K562 (cell line): Measurements from ENCODE around the gene RNF13. TPM values are rescaled to one million over a fixed set of nuclear protein-coding genes. Genes with fewer than 3 reads are reported as not detected.

ENCODE experiments used
- ATAC-seq: fragments of 200-7000 bp; cut with Tn5 transposase; 3 replicates; pipeline ENCODE4 v1.9.1; 2020; ENCODE audit warnings: moderate library complexity
- BruUV-seq: library from RNA; stranded (reverse); fragments of 400-500 nt; replicated peaks from 2 replicates; lab custom pipeline; 2021; lab: Mats Ljungman, UMichigan
- CTCF ChIA-PET: fragments of 300-600 bp; formaldehyde crosslinking; extraction: SDS; loops from one replicate; lab custom pipeline; 2021; ENCODE audit warnings: low intra/inter-chr PET ratio; lab: Yijun Ruan, JAX
- POLR2A ChIA-PET: fragments of 300-600, 350-650 bp; sonication (Branson Sonifier 250); formaldehyde crosslinking; extraction: SDS; loops from one replicate; lab custom pipeline; 2021; ENCODE audit warnings: antibody characterized with exemption, inconsistent platforms; lab: Yijun Ruan, JAX
- DNase-seq, 4 experiments: peaks; one replicate each; pipeline versions ENCODE4 v3.0.0 to v3.0.0-alpha.2; 2011 to 2018; ENCODE audit warnings: low spot score in 3 of 4, mixed read lengths in 3 of 4; ENCODE audit errors: extremely low read depth in 1 of 4
- FAIRE-seq: peaks from 2 replicates; lab custom pipeline; 2011; peaks lifted over from hg19 to GRCh38; lab: Jason Lieb, UNC
- H2AFZ ChIP-seq: 2 replicates; pipeline ENCODE4 v1.6.0; 2011; ENCODE audit warnings: low read depth, low read length, control low read depth, inconsistent platforms
- H3K27ac ChIP-seq: fragments of 200-600 bp; 3 replicates; pipeline ENCODE4 v1.8.0; 2011; ENCODE audit warnings: low read depth, mild to moderate bottlenecking, control low read depth, inconsistent platforms, low read length, moderate library complexity, mixed read lengths; ENCODE audit errors: extremely low read depth
- H3K27me3 ChIP-seq, 2 experiments: fragments of 300-600 bp in 1 of 2; 2 replicates in 1 of 2; 3 replicates in 1 of 2; pipeline versions ENCODE4 v1.6.0 to v1.8.0; 2011; ENCODE audit warnings: inconsistent platforms in 2 of 2, low read length in 2 of 2, mild to moderate bottlenecking in 1 of 2, mixed read lengths in 1 of 2, moderate library complexity in 1 of 2; ENCODE audit not compliant: control insufficient read depth in 2 of 2, insufficient read depth in 2 of 2
- H3K36me3 ChIP-seq: fragments of 300-600 bp; 3 replicates; pipeline ENCODE4 v1.8.0; 2011; ENCODE audit warnings: mild to moderate bottlenecking, low read length, inconsistent platforms; ENCODE audit not compliant: control insufficient read depth, insufficient read depth
- H3K4me1 ChIP-seq, 2 experiments: fragments of 200-600 bp in 1 of 2; replicated peaks in 1 of 2; 2 replicates in 1 of 2; 3 replicates in 1 of 2; pipeline versions ENCODE4 v1.5.1 to v1.8.0; 2011; ENCODE audit warnings: inconsistent platforms in 2 of 2, low read length in 2 of 2, mild to moderate bottlenecking in 1 of 2, mixed read lengths in 1 of 2, moderate library complexity in 1 of 2; ENCODE audit not compliant: control insufficient read depth in 2 of 2, insufficient read depth in 2 of 2
- H3K4me2 ChIP-seq: 2 replicates; pipeline ENCODE4 v1.6.1; 2011; ENCODE audit warnings: low read length, control low read depth, inconsistent platforms, mixed read lengths; ENCODE audit not compliant: insufficient read depth
- H3K4me3 ChIP-seq: fragments of 200-600 bp; sonication (generic), shearing (Covaris generic); 2 replicates; pipeline ENCODE4 v1.5.1; 2016; ENCODE audit warnings: control low read depth, inconsistent platforms
- H3K79me2 ChIP-seq: fragments of 200-600 bp; 3 replicates; pipeline ENCODE4 v1.8.0; 2011; ENCODE audit warnings: low read length, inconsistent platforms; ENCODE audit not compliant: control insufficient read depth, insufficient read depth
- H3K9ac ChIP-seq, 2 experiments: 2 replicates each; pipeline versions ENCODE4 v1.6.0 to v1.6.1; 2011; ENCODE audit warnings: low read depth in 2 of 2, low read length in 2 of 2, control low read depth in 1 of 2, inconsistent platforms in 1 of 2, mild to moderate bottlenecking in 1 of 2, mixed read lengths in 1 of 2; ENCODE audit not compliant: insufficient read depth in 1 of 2
- H3K9me1 ChIP-seq: one replicate; pipeline ENCODE4 v1.6.0; 2011; ENCODE audit warnings: inconsistent platforms, mild to moderate bottlenecking, low read length, moderate library complexity; ENCODE audit not compliant: control insufficient read depth, insufficient read depth
- H3K9me3 ChIP-seq: replicated peaks from 2 replicates; pipeline ENCODE4 v1.5.1; 2011; ENCODE audit warnings: low read depth, low read length, inconsistent platforms; ENCODE audit not compliant: control insufficient read depth, insufficient read depth
- H4K20me1 ChIP-seq: replicated peaks from 2 replicates; pipeline ENCODE4 v1.6.1; 2011; ENCODE audit warnings: low read length, inconsistent platforms, mixed read lengths; ENCODE audit not compliant: control insufficient read depth, insufficient read depth
- ETS1 ChIP-seq: conservative IDR thresholded peaks from 2 replicates; pipeline ENCODE4 v1.6.1; 2011; ENCODE audit warnings: low read depth, mild to moderate bottlenecking, low read length; ENCODE audit not compliant: control insufficient read depth
- GABPA ChIP-seq: fragments of 200-800 bp; sonication (Bioruptor generic); conservative IDR thresholded peaks from 2 replicates; pipeline ENCODE4 v1.6.1; 2016; ENCODE audit warnings: low read depth, missing genetic modification characterization, missing compliant biosample characterization
- HNRNPK ChIP-seq: fragments of 200-400 bp; formaldehyde crosslinking; IDR thresholded peaks from one replicate; pipeline ENCODE4 v1.6.1; 2018; ENCODE audit warnings: mild to moderate bottlenecking, low read depth, low read length; ENCODE audit not compliant: poor library complexity, severe bottlenecking
- JUN ChIP-seq, 2 experiments: sonication (generic) in 1 of 2; formaldehyde crosslinking in 1 of 2; IDR thresholded peaks; 2 replicates each; pipeline versions ENCODE4 v1.6.1 to v1.8.0; 2012 to 2022; ENCODE audit warnings: borderline replicate concordance in 2 of 2, mild to moderate bottlenecking in 2 of 2, improper control_type of control experiment in 1 of 2, low read depth in 1 of 2, low read length in 1 of 2, missing genetic modification reagents in 1 of 2
- PCBP2 ChIP-seq: fragments of 200-400 bp; formaldehyde crosslinking; IDR thresholded peaks from 2 replicates; pipeline ENCODE4 v1.6.1; 2018; ENCODE audit warnings: low read length, low read depth, mild to moderate bottlenecking, moderate library complexity; ENCODE audit not compliant: poor library complexity, severe bottlenecking
- PRMT5 ChIP-seq: sonication (generic); formaldehyde crosslinking; IDR thresholded peaks from 2 replicates; pipeline ENCODE4 v1.5.0; 2020; ENCODE audit warnings: missing genetic modification reagents
- WHSC1 ChIP-seq: IDR thresholded peaks from one replicate; pipeline ENCODE4 v1.6.1; 2012; ENCODE audit warnings: low read length, control low read depth, inconsistent platforms
- ZNF212 ChIP-seq: fragments of 450-650 bp; formaldehyde crosslinking; IDR thresholded peaks from 2 replicates; pipeline ENCODE4 v1.4.0; 2020; ENCODE audit warnings: mild to moderate bottlenecking
- WGBS: fragments of 100-300 bp; shearing (Covaris generic); methylation state at CpG from one replicate; pipeline ENCODE4 v1.1.6; 2016; ENCODE audit warnings: low coverage, mixed read lengths; ENCODE audit not compliant: insufficient coverage; ENCODE audit errors: missing lambda C conversion rate; 5-methylcytosine and 5-hydroxymethylcytosine counted together
- in situ Hi-C: fragments of 300-500 bp; cut with MboI; formaldehyde crosslinking; loops from 4 replicates; pipeline ENCODE4 v1.15.0; 2018; ENCODE audit warnings: inconsistent platforms, mixed read lengths
- intact Hi-C: fragments of 100-400 bp; cut with micrococcal nuclease; formaldehyde crosslinking; loops from 2 replicates; pipeline ENCODE4 v1.14.2; 2022
- polyA plus RNA-seq, 8 experiments: library from polyadenylated mRNA; depleted of rRNA in 4 of 8; stranded (reverse) in 5 of 8; unstranded in 3 of 8; fragments of >200 nt; fragmentation: Nextera tagmentation in 2 of 8; fragmentation: Illumina TruSeq in 1 of 8; extraction: Ambion mirVana in 2 of 8; extraction: Trizol in 1 of 8; gene quantifications; 2 replicates each; pipeline versions ENCODE4 v1.2.1 to v1.2.3, GENCODE V29; 2011 to 2014; ENCODE audit warnings: inconsistent platforms in 1 of 8, missing spikeins in 1 of 8
- total RNA-seq, 7 experiments: library from RNA; depleted of rRNA in 6 of 7; stranded (reverse); fragments of >200 nt in 6 of 7; fragmentation: Illumina TruSeq in 2 of 7; extraction: Trizol in 2 of 7; gene quantifications; 2 replicates each; pipeline versions ENCODE4 v1.2.1 to v1.2.3, GENCODE V29; 2011 to 2021; ENCODE audit warnings: low replicate concordance in 1 of 7
- TF ChIP-seq, protein P1 (sequence below): fragments of 250-450 bp; sonication (Bioruptor Pico); IDR thresholded peaks from 2 replicates; pipeline ENCODE4 v1.9.0; 2021; ENCODE audit warnings: mild to moderate bottlenecking, inconsistent platforms
- TF ChIP-seq, protein P2 (sequence below), 2 experiments: fragments of 450-650 bp in 1 of 2; sonication (generic) in 1 of 2; formaldehyde crosslinking in 1 of 2; IDR thresholded peaks in 1 of 2; conservative IDR thresholded peaks in 1 of 2; 2 replicates each; pipeline versions ENCODE4 v1.6.1 to v1.8.1; 2016 to 2023; ENCODE audit warnings: mild to moderate bottlenecking in 2 of 2, moderate library complexity in 2 of 2, inconsistent platforms in 1 of 2, missing genetic modification reagents in 1 of 2
- TF ChIP-seq, protein P3 (sequence below): fragments of 250-450 bp; sonication (Bioruptor Pico); IDR thresholded peaks from 2 replicates; pipeline ENCODE4 v1.8.0; 2021; ENCODE audit warnings: borderline replicate concordance, mild to moderate bottlenecking, moderate library complexity; ENCODE audit not compliant: poor library complexity, severe bottlenecking

Gene RNF13
- total and polyA plus RNA-seq, 9 of the 15 experiments (the other 6 are each of a cell fraction or from before 2014, with no cell fraction given) = 12.7 to 35.8 (median 18.9) TPM

GRCh38 chr3:149763565-149764195 is 49.3 kb upstream of the RNF13 start (continued):
- TF ChIP-seq, protein P1, sequence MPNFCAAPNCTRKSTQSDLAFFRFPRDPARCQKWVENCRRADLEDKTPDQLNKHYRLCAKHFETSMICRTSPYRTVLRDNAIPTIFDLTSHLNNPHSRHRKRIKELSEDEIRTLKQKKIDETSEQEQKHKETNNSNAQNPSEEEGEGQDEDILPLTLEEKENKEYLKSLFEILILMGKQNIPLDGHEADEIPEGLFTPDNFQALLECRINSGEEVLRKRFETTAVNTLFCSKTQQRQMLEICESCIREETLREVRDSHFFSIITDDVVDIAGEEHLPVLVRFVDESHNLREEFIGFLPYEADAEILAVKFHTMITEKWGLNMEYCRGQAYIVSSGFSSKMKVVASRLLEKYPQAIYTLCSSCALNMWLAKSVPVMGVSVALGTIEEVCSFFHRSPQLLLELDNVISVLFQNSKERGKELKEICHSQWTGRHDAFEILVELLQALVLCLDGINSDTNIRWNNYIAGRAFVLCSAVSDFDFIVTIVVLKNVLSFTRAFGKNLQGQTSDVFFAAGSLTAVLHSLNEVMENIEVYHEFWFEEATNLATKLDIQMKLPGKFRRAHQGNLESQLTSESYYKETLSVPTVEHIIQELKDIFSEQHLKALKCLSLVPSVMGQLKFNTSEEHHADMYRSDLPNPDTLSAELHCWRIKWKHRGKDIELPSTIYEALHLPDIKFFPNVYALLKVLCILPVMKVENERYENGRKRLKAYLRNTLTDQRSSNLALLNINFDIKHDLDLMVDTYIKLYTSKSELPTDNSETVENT = no peak
- no peak for TF ChIP-seq PRMT5 (CRISPR knock-in tag)

GRCh38 chr3:149764302-149764701 is 48.7 kb upstream of the RNF13 start:
- Histone ChIP-seq H3K79me2 (no peaks in the 10 kb centered on the region), H4K20me1 (no peaks in the 10 kb centered on the region), H3K4me2 (no peak overlapping the region), H3K9ac (no peak overlapping the region), H3K4me3 (no peak overlapping the region), H2AFZ (no peak overlapping the region), H3K9me3 (no peaks in the 10 kb centered on the region), H3K27ac (no peak overlapping the region), H3K36me3 (no peaks in the 10 kb centered on the region), H3K9me1 (no peaks in the 10 kb centered on the region), H3K27me3 (peaks cover 7 to 14% of the 10 kb centered on the region in 2 experiments; a peak in 4 of 5 replicates), H3K4me1 (no peaks in the 10 kb centered on the region)
- CTCF ChIA-PET = no interaction called here
- BruUV-seq = no TSS peak
- DNase-seq = no peak
- POLR2A ChIA-PET = no interaction called here
- WGBS = 0% methylated on average over 1 of the region's 1 CpG
- TF ChIP-seq, protein P2, sequence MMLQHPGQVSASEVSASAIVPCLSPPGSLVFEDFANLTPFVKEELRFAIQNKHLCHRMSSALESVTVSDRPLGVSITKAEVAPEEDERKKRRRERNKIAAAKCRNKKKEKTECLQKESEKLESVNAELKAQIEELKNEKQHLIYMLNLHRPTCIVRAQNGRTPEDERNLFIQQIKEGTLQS (IDR thresholded peaks at IDR 0.05) = no peak
- TF ChIP-seq, protein P2 (CRISPR knock-in tag; conservative IDR thresholded peaks at IDR 0.05) = no peak
- TF ChIP-seq PCBP2 (peak; percentile 93), WHSC1 (no peak), JUN (IDR thresholded peaks at IDR 0.05; ENCODE audit: borderline replicate concordance, low read depth, low read length) (no peak), JUN (CRISPR knock-in tag; IDR thresholded peaks at IDR 0.05; ENCODE audit: borderline replicate concordance) (no peak), ZNF212 (CRISPR knock-in tag) (no peak), HNRNPK (peak; percentile 86), PRMT5 (CRISPR knock-in tag) (no peak), GABPA (tag) (no peak), ETS1 (no peak)
- TF ChIP-seq, protein P3, sequence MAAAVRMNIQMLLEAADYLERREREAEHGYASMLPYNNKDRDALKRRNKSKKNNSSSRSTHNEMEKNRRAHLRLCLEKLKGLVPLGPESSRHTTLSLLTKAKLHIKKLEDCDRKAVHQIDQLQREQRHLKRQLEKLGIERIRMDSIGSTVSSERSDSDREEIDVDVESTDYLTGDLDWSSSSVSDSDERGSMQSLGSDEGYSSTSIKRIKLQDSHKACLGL (CRISPR knock-in tag) = no peak
- FAIRE-seq = no peak
- in situ Hi-C loops (no loop called here), intact Hi-C loops (no loop called here)
- no peak for ATAC-seq
